Gastrocnemius medialis (tissue), 4 donors: ENCODE data around the gene LGALS7. TPM values are rescaled to one million over a fixed set of nuclear protein-coding genes. Genes with fewer than 3 reads are reported as not detected.
"Not testable (repeated sequence)": the region's sequence is repeated elsewhere in the genome, so short reads cannot be mapped to it uniquely, and the experiment has no call there.

Experiments
- ATAC-seq, 2 donors: fragments of 150-250 bp; one replicate each; pipeline ENCODE4 v1.9.1; 2016
- DNase-seq, 2 donors: peaks; one replicate each; pipeline ENCODE4 v3.0.0-alpha.2; 2019
- H3K27ac ChIP-seq, 4 donors: fragments of 200-600 bp; sonication (generic); 1 replicate in 1 of 4; 2 replicates in 3 of 4; pipeline ENCODE4 v1.5.1; 2016 to 2018; ENCODE audit warnings: mild to moderate bottlenecking in 2 of 4, moderate library complexity in 1 of 4
- H3K27me3 ChIP-seq, 3 donors: fragments of 200-600 bp; sonication (generic) in 2 of 3; 1 replicate in 1 of 3; 2 replicates in 2 of 3; pipeline versions ENCODE4 v1.5.1 to v1.6.0; 2016 to 2019; ENCODE audit warnings: mild to moderate bottlenecking in 1 of 3, moderate library complexity in 1 of 3
- H3K36me3 ChIP-seq, 2 donors: fragments of 200-600 bp; sonication (generic) in 1 of 2; one replicate each; pipeline ENCODE4 v1.5.1; 2017 to 2018
- H3K4me1 ChIP-seq, 2 donors: fragments of 200-600 bp; sonication (generic) in 1 of 2; one replicate each; pipeline ENCODE4 v1.5.1; 2016 to 2017; ENCODE audit warnings: mild to moderate bottlenecking in 2 of 2
- H3K4me3 ChIP-seq, 4 donors: fragments of 200-600 bp; sonication (generic) in 3 of 4; 1 replicate in 1 of 4; 2 replicates in 3 of 4; pipeline ENCODE4 v1.5.1; 2016 to 2019; ENCODE audit warnings: mild to moderate bottlenecking in 2 of 4
- H3K9me3 ChIP-seq, 3 donors: fragments of 200-600 bp; sonication (generic) in 2 of 3; 1 replicate in 1 of 3; 2 replicates in 2 of 3; pipeline ENCODE4 v1.5.1; 2016 to 2019
- POLR2A ChIP-seq, 2 donors: fragments of 450-650 bp; IDR thresholded peaks; one replicate each; pipeline ENCODE4 v1.6.1; 2017; ENCODE audit warnings: antibody characterized with exemption in 2 of 2, mild to moderate bottlenecking in 2 of 2, moderate library complexity in 2 of 2
- in situ Hi-C, 4 donors: fragments of 200-750 bp; cut with MboI; loops; one replicate each; pipeline versions ENCODE4 v1.15.0 to v1.8.0; 2017; ENCODE audit warnings: low sequenced_read_pairs in 4 of 4
- intact Hi-C: fragments of 100-400 bp; cut with DNase I; formaldehyde crosslinking; loops from one replicate; pipeline ENCODE4 v1.15.1; 2023; ENCODE audit warnings: low total_unique reads
- total RNA-seq, 4 donors: library from RNA; depleted of rRNA; stranded (reverse); fragments of >200 nt; gene quantifications; one replicate each; pipeline versions ENCODE4 v1.1.0 to v1.2.3, GENCODE V29; 2016
- TF ChIP-seq, protein P1 (sequence below), 5 experiments: fragments of 450-650 bp in 3 of 5; fragments of 200-600 bp in 2 of 5; sonication (generic) in 2 of 5; IDR thresholded peaks in 4 of 5; conservative IDR thresholded peaks in 1 of 5; 1 replicate in 4 of 5; 2 replicates in 1 of 5; pipeline ENCODE4 v1.5.1; 2016 to 2019; ENCODE audit warnings: antibody characterized with exemption in 5 of 5, mild to moderate bottlenecking in 3 of 5, moderate library complexity in 3 of 5

LGALS7 gene
- total RNA-seq, 4 donors from 2014 or later: not detected

DNA sequence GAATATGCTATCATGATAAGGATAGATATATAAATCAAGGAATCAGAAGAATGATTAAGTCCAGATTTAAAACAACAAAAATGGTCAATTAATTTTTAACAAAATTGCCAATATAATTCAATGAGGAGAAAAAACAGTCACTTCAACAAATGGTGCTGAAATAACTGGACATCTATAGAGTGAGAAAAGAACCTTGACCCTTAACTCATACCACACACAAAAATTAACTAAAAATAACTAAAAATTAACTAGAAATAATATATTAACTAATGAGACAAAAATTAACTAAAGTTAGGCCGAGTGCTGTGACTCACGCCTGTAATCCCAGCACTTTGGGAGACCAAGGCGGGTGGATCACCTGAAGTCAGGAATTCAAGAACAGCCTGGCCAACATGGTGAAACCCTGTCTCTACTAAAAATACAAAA, 9.5 kb downstream of the LGALS7 start:
- Histone ChIP-seq H3K27me3 (no peaks in the 10 kb centered on the region), H3K9me3 (no peaks in the 10 kb centered on the region), H3K36me3 (no peaks in the 10 kb centered on the region), H3K4me3 (no peak overlapping the region), H3K27ac (no peak overlapping the region), H3K4me1 (no peaks in the 10 kb centered on the region)
- in situ Hi-C loops: no loop called here
- TF ChIP-seq POLR2A (IDR thresholded peaks at IDR 0.05): no peak
- TF ChIP-seq, protein P1, sequence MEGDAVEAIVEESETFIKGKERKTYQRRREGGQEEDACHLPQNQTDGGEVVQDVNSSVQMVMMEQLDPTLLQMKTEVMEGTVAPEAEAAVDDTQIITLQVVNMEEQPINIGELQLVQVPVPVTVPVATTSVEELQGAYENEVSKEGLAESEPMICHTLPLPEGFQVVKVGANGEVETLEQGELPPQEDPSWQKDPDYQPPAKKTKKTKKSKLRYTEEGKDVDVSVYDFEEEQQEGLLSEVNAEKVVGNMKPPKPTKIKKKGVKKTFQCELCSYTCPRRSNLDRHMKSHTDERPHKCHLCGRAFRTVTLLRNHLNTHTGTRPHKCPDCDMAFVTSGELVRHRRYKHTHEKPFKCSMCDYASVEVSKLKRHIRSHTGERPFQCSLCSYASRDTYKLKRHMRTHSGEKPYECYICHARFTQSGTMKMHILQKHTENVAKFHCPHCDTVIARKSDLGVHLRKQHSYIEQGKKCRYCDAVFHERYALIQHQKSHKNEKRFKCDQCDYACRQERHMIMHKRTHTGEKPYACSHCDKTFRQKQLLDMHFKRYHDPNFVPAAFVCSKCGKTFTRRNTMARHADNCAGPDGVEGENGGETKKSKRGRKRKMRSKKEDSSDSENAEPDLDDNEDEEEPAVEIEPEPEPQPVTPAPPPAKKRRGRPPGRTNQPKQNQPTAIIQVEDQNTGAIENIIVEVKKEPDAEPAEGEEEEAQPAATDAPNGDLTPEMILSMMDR (IDR thresholded peaks at IDR 0.05 in 4 of 5, conservative IDR thresholded peaks at IDR 0.05 in 1 of 5): no peak
- DNase-seq (no peak), ATAC-seq (no peak)
- intact Hi-C loops: no loop called here

DNA sequence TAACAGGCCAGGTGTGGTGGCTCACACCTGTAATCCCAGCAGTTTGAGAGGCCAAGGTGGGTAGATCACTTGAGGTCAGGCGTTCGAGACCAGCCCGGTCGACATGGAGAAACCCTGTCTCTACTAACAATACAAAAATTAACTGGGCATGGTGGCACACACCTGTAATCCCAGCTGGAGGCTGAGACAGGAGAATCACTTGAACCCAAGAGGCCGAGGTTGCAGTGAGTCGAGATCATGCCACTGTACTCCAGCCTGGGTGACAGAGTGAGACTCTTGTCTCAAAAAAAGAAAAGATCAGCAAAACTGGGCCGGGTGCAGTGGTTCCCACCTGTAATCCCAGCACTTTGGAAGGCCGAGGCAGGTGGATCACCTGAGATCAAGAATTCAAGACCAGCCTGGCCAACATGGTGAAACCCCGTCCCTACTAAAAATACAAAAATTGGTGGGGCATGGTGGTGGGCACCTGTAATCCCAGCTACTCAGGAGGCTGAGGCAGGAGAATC, 11.4 kb downstream of the LGALS7 start:
- ATAC-seq, DNase-seq, in situ Hi-C loops, H3K4me1 ChIP-seq, H3K9me3 ChIP-seq, H3K4me3 ChIP-seq, H3K27me3 ChIP-seq, H3K27ac ChIP-seq, H3K36me3 ChIP-seq, intact Hi-C loops: not testable (repeated sequence)

DNA sequence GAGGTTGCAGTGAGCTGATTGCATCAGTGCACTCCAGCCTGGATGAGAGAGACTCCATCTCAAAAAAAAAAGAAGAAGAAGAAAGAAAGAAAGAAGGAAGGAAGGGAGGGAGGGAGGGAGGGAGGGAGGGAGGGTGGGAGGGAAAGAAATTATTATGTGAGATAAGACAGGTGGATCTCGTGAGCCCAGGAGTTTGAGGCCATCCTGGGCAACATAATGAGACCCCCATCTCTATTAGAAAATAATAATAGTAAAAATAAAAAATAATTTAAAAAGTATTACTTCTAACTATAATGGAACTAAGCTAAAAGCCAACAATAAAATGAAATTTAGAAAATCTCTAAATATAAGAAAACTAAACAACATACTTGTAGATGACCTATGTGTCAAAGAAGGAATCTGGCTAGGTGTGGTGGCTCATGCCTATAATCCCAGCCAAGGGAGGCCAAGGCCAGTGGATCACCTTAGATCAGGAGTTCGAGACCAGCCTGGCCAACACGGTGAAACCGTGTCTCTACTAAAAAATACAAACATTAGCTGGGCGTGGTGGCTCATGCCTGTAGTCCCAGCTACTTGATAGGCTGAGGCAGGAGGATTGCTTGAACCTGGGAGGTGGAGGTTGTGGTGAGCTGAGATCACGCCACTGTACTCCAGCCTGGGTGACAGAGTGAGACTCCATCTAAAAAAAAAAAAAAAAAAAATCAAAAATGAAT, 12.4 kb downstream of the LGALS7 start:
- ATAC-seq, H3K36me3 ChIP-seq, in situ Hi-C loops, intact Hi-C loops, H3K4me3 ChIP-seq, H3K4me1 ChIP-seq, H3K9me3 ChIP-seq, DNase-seq, H3K27me3 ChIP-seq, H3K27ac ChIP-seq: not testable (repeated sequence)

DNA sequence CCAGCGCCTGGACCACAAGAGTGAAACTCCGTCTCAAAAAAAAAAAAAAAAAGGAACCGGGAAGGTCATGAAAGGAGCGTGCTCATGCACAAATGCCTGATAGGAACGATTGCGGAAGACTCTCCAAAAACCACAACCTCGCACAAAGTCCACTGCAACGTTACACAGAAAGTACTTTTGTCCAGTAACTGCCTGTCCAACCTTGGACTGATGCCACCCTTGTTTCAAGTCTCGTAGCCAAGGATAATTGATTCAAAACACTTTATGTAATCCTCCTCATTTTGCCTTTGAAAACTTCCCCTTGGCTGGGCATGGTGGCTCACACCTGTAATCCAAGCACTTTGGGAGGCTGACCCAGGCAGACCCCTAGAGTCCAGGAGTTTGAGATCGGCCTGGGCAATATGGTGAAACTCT, 13.7 kb downstream of the LGALS7 start:
- no peak for ATAC-seq
- intact Hi-C loops: no loop called here
- TF ChIP-seq, protein P1 (IDR thresholded peaks at IDR 0.05 in 4 of 5, conservative IDR thresholded peaks at IDR 0.05 in 1 of 5): no peak
- TF ChIP-seq POLR2A (IDR thresholded peaks at IDR 0.05): no peak

DNA sequence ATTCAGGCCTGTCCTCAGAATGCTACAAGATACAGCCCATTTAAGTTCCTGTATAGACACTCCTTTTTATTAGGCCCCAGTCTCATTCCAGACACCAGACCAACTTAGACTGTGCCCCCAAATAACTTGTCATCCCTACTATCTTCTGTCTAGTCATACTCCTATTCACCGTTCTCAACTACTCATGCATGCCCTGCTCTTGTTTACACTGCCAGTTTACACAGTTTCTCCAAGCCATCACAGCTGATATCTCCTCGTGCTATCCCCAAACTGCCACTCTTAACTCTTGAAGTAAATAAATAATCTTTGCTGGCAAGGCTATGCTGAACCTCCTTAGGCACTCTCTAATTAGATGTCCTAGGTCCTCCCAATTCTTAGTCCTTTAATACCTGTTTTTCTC, 19.1 kb downstream of the LGALS7 start:
- DNase-seq, H3K27me3 ChIP-seq, intact Hi-C loops, H3K27ac ChIP-seq, H3K36me3 ChIP-seq, in situ Hi-C loops, H3K9me3 ChIP-seq, H3K4me1 ChIP-seq, H3K4me3 ChIP-seq, ATAC-seq: not testable (repeated sequence)

More for the DNA sequence above, 13.7 kb downstream of the LGALS7 start:
- Histone ChIP-seq H3K27ac (no peak overlapping the region), H3K4me1 (no peaks in the 10 kb centered on the region), H3K36me3 (no peaks in the 10 kb centered on the region), H3K4me3 (no peak overlapping the region), H3K9me3 (no peaks in the 10 kb centered on the region), H3K27me3 (no peaks in the 10 kb centered on the region)
- in situ Hi-C loops: no loop called here
- no peak for DNase-seq

DNA sequence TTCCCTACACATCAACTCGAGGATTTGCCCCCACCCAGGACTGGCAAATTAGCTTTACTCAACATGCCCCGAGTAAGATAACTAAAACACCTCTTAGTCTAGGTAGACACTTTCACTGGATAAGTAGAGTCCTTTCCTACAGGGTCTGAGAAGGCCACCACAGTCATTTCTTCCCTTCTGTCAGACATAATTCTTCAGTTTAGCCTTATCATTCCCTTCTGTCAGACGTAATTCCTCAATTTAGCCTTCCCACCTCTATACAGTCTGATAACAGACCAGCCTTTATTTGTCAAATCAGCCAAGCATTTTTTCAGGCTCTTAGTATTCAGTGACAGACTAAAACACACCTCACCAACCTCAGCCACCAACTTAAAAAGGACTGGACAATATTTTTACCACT, 19.5 kb downstream of the LGALS7 start:
- H3K27ac ChIP-seq: peak overlapping the region in 1 of 4 donors; percentile 43
- in situ Hi-C loops, DNase-seq, H3K36me3 ChIP-seq, H3K4me1 ChIP-seq, H3K27me3 ChIP-seq, ATAC-seq, H3K9me3 ChIP-seq, intact Hi-C loops, H3K4me3 ChIP-seq: not testable (repeated sequence)
